HepG2 (cell line): Measurements from ENCODE around the gene TEX19. TPM values are rescaled to one million over a fixed set of nuclear protein-coding genes. Genes with fewer than 3 reads are reported as not detected.

ENCODE experiments used
- CEBPB ChIP-seq: IDR thresholded peaks from 2 replicates; pipeline ENCODE4 v1.6.1; 2011; ENCODE audit warnings: low read depth, low read length, improper control_type of control experiment, borderline replicate concordance
- CHCHD3 ChIP-seq: sonication (generic); formaldehyde crosslinking; IDR thresholded peaks from 2 replicates; pipeline ENCODE4 v1.8.0; 2022; ENCODE audit warnings: mild to moderate bottlenecking, missing genetic modification reagents, moderate library complexity
- EHMT2 ChIP-seq: fragments of 200-600 bp; sonication (generic); IDR thresholded peaks from 2 replicates; pipeline ENCODE4 v1.7.0; 2017; ENCODE audit warnings: antibody characterized with exemption, low read depth, low read length, borderline replicate concordance
- IKZF5 ChIP-seq: IDR thresholded peaks from 2 replicates; pipeline ENCODE4 v1.6.1; 2018; ENCODE audit warnings: missing genetic modification reagents, mild to moderate bottlenecking, missing compliant biosample characterization
- IRF9 ChIP-seq: sonication (generic); formaldehyde crosslinking; IDR thresholded peaks from 2 replicates; pipeline ENCODE4 v1.8.0; 2022; ENCODE audit warnings: missing genetic modification reagents, mild to moderate bottlenecking, borderline replicate concordance
- KAT7 ChIP-seq: IDR thresholded peaks from 2 replicates; pipeline ENCODE4 v1.6.1; 2018; ENCODE audit warnings: borderline replicate concordance, missing compliant biosample characterization
- MED13 ChIP-seq: sonication (generic); formaldehyde crosslinking; IDR thresholded peaks from 2 replicates; pipeline ENCODE4 v1.5.0; 2020; ENCODE audit warnings: missing genetic modification reagents
- PLRG1 ChIP-seq: fragments of 450-650 bp; conservative IDR thresholded peaks from 2 replicates; pipeline ENCODE4 v1.6.1; 2016
- REST ChIP-seq, 2 experiments: IDR thresholded peaks; 2 replicates each; pipeline ENCODE4 v1.6.1; 2011 to 2012; ENCODE audit warnings: low read length in 2 of 2, borderline replicate concordance in 1 of 2, low read depth in 1 of 2, mild to moderate bottlenecking in 1 of 2, moderate library complexity in 1 of 2
- RNF2 ChIP-seq: fragments of 450-650 bp; conservative IDR thresholded peaks from 2 replicates; pipeline ENCODE4 v1.6.1; 2016; ENCODE audit warnings: low read depth
- SSRP1 ChIP-seq: IDR thresholded peaks from 2 replicates; pipeline ENCODE4 v1.6.1; 2016; ENCODE audit warnings: control low read depth
- TRAFD1 ChIP-seq: sonication (generic); formaldehyde crosslinking; IDR thresholded peaks from 2 replicates; pipeline ENCODE4 v1.5.1; 2020; ENCODE audit warnings: missing genetic modification reagents, mild to moderate bottlenecking, borderline replicate concordance
- U2AF2 ChIP-seq: fragments of 200-400 bp; formaldehyde crosslinking; IDR thresholded peaks from 2 replicates; pipeline ENCODE4 v1.6.1; 2017; ENCODE audit warnings: low read depth, mild to moderate bottlenecking, low read length
- ZFY ChIP-seq: sonication (generic); formaldehyde crosslinking; IDR thresholded peaks from 2 replicates; pipeline ENCODE4 v1.4.0; 2020; ENCODE audit warnings: missing genetic modification reagents
- ZNF24 ChIP-seq: fragments of 450-650 bp; IDR thresholded peaks from 2 replicates; pipeline ENCODE4 v1.6.1; 2017; ENCODE audit warnings: antibody characterized with exemption, mild to moderate bottlenecking
- ZNF362 ChIP-seq: sonication (generic); formaldehyde crosslinking; IDR thresholded peaks from 2 replicates; pipeline ENCODE4 v1.4.0; 2020; ENCODE audit warnings: missing genetic modification reagents, mild to moderate bottlenecking, borderline replicate concordance
- ZNF549 ChIP-seq: sonication (generic); formaldehyde crosslinking; IDR thresholded peaks from 2 replicates; pipeline ENCODE4 v1.5.0; 2020; ENCODE audit warnings: missing genetic modification reagents
- ZNF569 ChIP-seq: sonication (generic); formaldehyde crosslinking; IDR thresholded peaks from 2 replicates; pipeline ENCODE4 v1.5.0; 2020; ENCODE audit warnings: mild to moderate bottlenecking, missing genetic modification reagents, moderate library complexity, borderline replicate concordance
- ZNF597 ChIP-seq: sonication (generic); formaldehyde crosslinking; IDR thresholded peaks from 2 replicates; pipeline ENCODE4 v1.5.0; 2020; ENCODE audit warnings: missing genetic modification reagents
- ZNF713 ChIP-seq: sonication (generic); formaldehyde crosslinking; IDR thresholded peaks from 2 replicates; pipeline ENCODE4 v1.4.0; 2020; ENCODE audit warnings: mild to moderate bottlenecking, missing genetic modification reagents
- polyA plus RNA-seq, 8 experiments: library from polyadenylated mRNA; depleted of rRNA in 3 of 8; stranded (reverse) in 7 of 8; unstranded in 1 of 8; fragments of >200 nt; fragmentation: Illumina TruSeq in 4 of 8; extraction: Trizol in 4 of 8; gene quantifications; 2 replicates each; pipeline versions ENCODE4 v1.2.1 to v1.2.3, GENCODE V29; 2011 to 2016; ENCODE audit warnings: low read depth in 4 of 8, missing spikeins in 1 of 8, mixed read lengths in 1 of 8; ENCODE audit not compliant: insufficient read depth in 1 of 8
- total RNA-seq, 5 experiments: library from RNA; depleted of rRNA; stranded (reverse); fragments of >200 nt; fragmentation: Illumina TruSeq; extraction: Trizol; gene quantifications; 2 replicates each; pipeline ENCODE4 v1.2.3, GENCODE V29; 2016; ENCODE audit warnings: low read depth in 1 of 5

Gene TEX19
- total and polyA plus RNA-seq, 2 of the 13 experiments (the other 11 are each of a cell fraction or from before 2014, with no cell fraction given): 1.3 to 6.0 TPM

- TF ChIP-seq REST (IDR thresholded peaks at IDR 0.05; ENCODE audit: borderline replicate concordance in 1 of 2, low read depth in 1 of 2, low read length in 2 of 2) (no peak), EHMT2 (no peak), ZNF549 (CRISPR knock-in tag) (no peak), KAT7 (no peak; the same call in 1 of the 2 replicates), SSRP1 (no peak), ZFY (CRISPR knock-in tag) (peak; percentile 43; the same call in 1 of the 2 replicates), ZNF362 (CRISPR knock-in tag) (peak; percentile 25; the same call in 1 of the 2 replicates), MED13 (no peak), TRAFD1 (CRISPR knock-in tag) (no peak; the same call in 1 of the 2 replicates), IRF9 (0 out of 2 replicates have a peak, but pooled peaks have one; percentile 52), ZNF713 (CRISPR knock-in tag) (no peak), ZNF569 (CRISPR knock-in tag) (no peak), ZNF24 (no peak), CEBPB (no peak), ZNF597 (CRISPR knock-in tag) (no peak), RNF2 (no peak), U2AF2 (no peak), PLRG1 (no peak), IKZF5 (CRISPR knock-in tag) (no peak), CHCHD3 (CRISPR knock-in tag) (no peak)
Measured at GRCh38 chr17:82320140-82320840, 38.8 kb upstream of the TEX19 start (continued).
